T-cell (primary cell): ENCODE results near the gene RTN4R. TPM values are rescaled to one million over a fixed set of nuclear protein-coding genes. Genes with fewer than 3 reads are reported as not detected.

Experiments
- ATAC-seq, 4 experiments: fragments of 200-7000 bp in 3 of 4; fragments of 150-1000 bp in 1 of 4; cut with Tn5 transposase; replicated peaks in 1 of 4; 1 replicate in 3 of 4; 2 replicates in 1 of 4; pipeline ENCODE4 v1.10.0; 2021; ENCODE audit warnings: moderate library complexity in 3 of 4, mild to moderate bottlenecking in 2 of 4, moderate number of reproducible peaks in 1 of 4
- CTCF ChIA-PET, 2 donors: fragments of 300-600 bp; sonication (Branson Sonifier 250); formaldehyde crosslinking; loops; one replicate each; lab custom pipeline; 2022; ENCODE audit warnings: antibody characterized with exemption in 2 of 2; lab: Charles Lee
- POLR2A ChIA-PET, 2 donors: fragments of 300-600 bp; sonication (Branson Sonifier 250); formaldehyde crosslinking; loops; one replicate each; lab custom pipeline; 2022; ENCODE audit warnings: antibody characterized with exemption in 2 of 2; lab: Charles Lee
- DNase-seq, 35 experiments: peaks; one replicate each; pipeline versions ENCODE4 v3.0.0 to v3.0.0-alpha.2; 2013 to 2023
- H3K27ac ChIP-seq: one replicate; pipeline ENCODE4 v1.5.1; 2013; ENCODE audit warnings: low read length
- H3K27me3 ChIP-seq, 2 experiments: replicated peaks in 1 of 2; 1 replicate in 1 of 2; 2 replicates in 1 of 2; pipeline versions ENCODE4 v1.6.1 to v1.7.0; 2013; ENCODE audit warnings: low read length in 1 of 2, mixed read lengths in 1 of 2; ENCODE audit not compliant: control insufficient read depth in 2 of 2, insufficient read depth in 2 of 2; ENCODE audit errors: extremely low read depth in 1 of 2
- H3K36me3 ChIP-seq, 2 donors: 1 replicate in 1 of 2; 2 replicates in 1 of 2; pipeline versions ENCODE4 v1.6.1 to v1.7.0; 2013; ENCODE audit warnings: low read length in 1 of 2; ENCODE audit not compliant: control insufficient read depth in 2 of 2, insufficient read depth in 1 of 2; ENCODE audit errors: extremely low read depth in 1 of 2
- H3K4me1 ChIP-seq, 2 experiments: 1 replicate in 1 of 2; 2 replicates in 1 of 2; pipeline versions ENCODE4 v1.6.1 to v1.7.0; 2013; ENCODE audit warnings: low read length in 2 of 2, mixed read lengths in 1 of 2; ENCODE audit not compliant: insufficient read depth in 2 of 2, control insufficient read depth in 1 of 2; ENCODE audit errors: extremely low read depth in 1 of 2
- H3K4me3 ChIP-seq, 2 donors: 1 replicate in 1 of 2; 2 replicates in 1 of 2; pipeline versions ENCODE4 v1.5.1 to v1.7.0; 2013; ENCODE audit warnings: mild to moderate bottlenecking in 2 of 2, low read length in 1 of 2, moderate library complexity in 1 of 2; ENCODE audit not compliant: control insufficient read depth in 1 of 2; ENCODE audit errors: extremely low read depth in 1 of 2
- H3K9me3 ChIP-seq: 2 replicates; pipeline ENCODE4 v1.7.0; 2013
- H3K27ac Mint-ChIP-seq, 2 donors: one replicate each; pipeline ENCODE4 v1.8.0; 2020 to 2021; ENCODE audit warnings: mild to moderate bottlenecking in 2 of 2, mixed read lengths in 2 of 2
- H3K27me3 Mint-ChIP-seq, 2 donors: one replicate each; pipeline ENCODE4 v1.8.0; 2021 to 2022; ENCODE audit warnings: mixed read lengths in 2 of 2
- H3K36me3 Mint-ChIP-seq: one replicate; pipeline ENCODE4 v1.8.0; 2021; ENCODE audit warnings: mixed read lengths
- H3K4me1 Mint-ChIP-seq, 3 donors: one replicate each; pipeline ENCODE4 v1.8.0; 2020 to 2022; ENCODE audit warnings: mixed read lengths in 3 of 3, mild to moderate bottlenecking in 1 of 3
- H3K4me3 Mint-ChIP-seq, 3 donors: one replicate each; pipeline ENCODE4 v1.8.0; 2020 to 2022; ENCODE audit warnings: mild to moderate bottlenecking in 3 of 3, mixed read lengths in 3 of 3, moderate library complexity in 3 of 3
- H3K9me3 Mint-ChIP-seq, 3 donors: one replicate each; pipeline ENCODE4 v1.8.0; 2020 to 2022; ENCODE audit warnings: mixed read lengths in 3 of 3
- WGBS: methylation state at CpG from one replicate; pipeline ENCODE4 v1.1.5; 2013; ENCODE audit warnings: missing lambda C conversion rate; ENCODE audit not compliant: insufficient coverage; 5-methylcytosine and 5-hydroxymethylcytosine counted together
- total RNA-seq, 35 experiments: library from RNA in 6 of 35; stranded (reverse) in 6 of 35; fragments of 120-200 nt in 1 of 35; gene quantifications; one replicate each; pipeline versions ENCODE4 v1.2.1 to v1.2.4 and lab custom pipeline; 2013 to 2026

Gene RTN4R
- total RNA-seq, 5 donors from 2014 or later (not counting 1 experiment from before 2014, with no cell fraction given), result 0.33 to 4.1 (median 2.5) TPM

GRCh38 chr22:20261848-20262581, 6.1 kb downstream of the RTN4R start:
- H3K9me3 Mint-ChIP-seq, result no peaks in the 10 kb centered on the region
- ATAC-seq (no peak), DNase-seq (no peak)
- H3K4me1 ChIP-seq, result peaks cover 0 to 5% of the 10 kb centered on the region in 2 experiments
- H3K4me3 ChIP-seq, result no peak overlapping the region
- no peaks in the 10 kb centered on the region for H3K36me3 ChIP-seq
- CTCF ChIA-PET, result interaction anchor here in 1 of 2 donors (0.6 kb wide), 1 partner anchor 322 kb away, joined by 3 read pairs; no protein-coding TSS in a partner anchor
- peaks cover 0 to 5% of the 10 kb centered on the region in 2 experiments for H3K27me3 ChIP-seq
- WGBS, result 83% methylated on average over 13 of the region's 14 CpGs
- H3K27me3 Mint-ChIP-seq, result no peaks in the 10 kb centered on the region
- peaks cover 2 to 5% (median 4%) of the 10 kb centered on the region in 3 donors for H3K4me1 Mint-ChIP-seq
- H3K9me3 ChIP-seq, result no peaks in the 10 kb centered on the region
- no peaks in the 10 kb centered on the region for H3K36me3 Mint-ChIP-seq
- POLR2A ChIA-PET, result no interaction called here
- H3K4me3 Mint-ChIP-seq, result no peak overlapping the region
- H3K27ac Mint-ChIP-seq, result no peak overlapping the region
- no peak overlapping the region for H3K27ac ChIP-seq

- H3K9me3 ChIP-seq, result no peaks in the 10 kb centered on the region
- Mint-ChIP-seq H3K27me3 (no peaks in the 10 kb centered on the region), H3K27ac (no peak overlapping the region), H3K4me1 (no peaks in the 10 kb centered on the region), H3K4me3 (no peak overlapping the region), H3K36me3 (no peaks in the 10 kb centered on the region), H3K9me3 (no peaks in the 10 kb centered on the region)
- peaks cover 0 to 3% of the 10 kb centered on the region in 2 experiments for H3K4me1 ChIP-seq
- no peaks in the 10 kb centered on the region for H3K36me3 ChIP-seq
- H3K27ac ChIP-seq, result no peak overlapping the region
- ATAC-seq, result no peak
- H3K4me3 ChIP-seq, result no peak overlapping the region
- DNase-seq, result no peak
- H3K27me3 ChIP-seq, result peaks cover 0 to 3% of the 10 kb centered on the region in 2 experiments
- 80% methylated on average over 9 of the region's 19 CpGs for WGBS
- ChIA-PET POLR2A (no interaction called here), CTCF (no interaction called here)
Measured at GRCh38 chr22:20260071-20260765, 7.9 kb downstream of the RTN4R start.

GRCh38 chr22:20259327-20259688, 8.8 kb downstream of the RTN4R start:
- Histone ChIP-seq H3K36me3 (no peaks in the 10 kb centered on the region), H3K9me3 (no peaks in the 10 kb centered on the region), H3K27me3 (peaks cover 0 to 3% of the 10 kb centered on the region in 2 experiments), H3K4me1 (peaks cover 0 to 3% of the 10 kb centered on the region in 2 experiments), H3K27ac (no peak overlapping the region), H3K4me3 (no peak overlapping the region)
- ATAC-seq (no peak), DNase-seq (no peak)
- peaks cover 5 to 8% (median 6%) of the 10 kb centered on the region in 3 donors for H3K4me1 Mint-ChIP-seq
- ChIA-PET POLR2A (no interaction called here), CTCF (interaction anchor here in 1 of 2 donors (0.7 kb wide), 1 partner anchor 65 kb away, joined by 3 read pairs; no protein-coding TSS in a partner anchor)
- H3K36me3 Mint-ChIP-seq, result no peaks in the 10 kb centered on the region
- WGBS, result 85% methylated on average over 6 of the region's 8 CpGs
- no peak overlapping the region for H3K27ac Mint-ChIP-seq
- no peaks in the 10 kb centered on the region for H3K9me3 Mint-ChIP-seq
- no peak overlapping the region for H3K4me3 Mint-ChIP-seq
- H3K27me3 Mint-ChIP-seq, result no peaks in the 10 kb centered on the region

- Histone ChIP-seq H3K27ac (no peak overlapping the region), H3K4me3 (no peak overlapping the region), H3K9me3 (no peaks in the 10 kb centered on the region), H3K4me1 (peaks cover 0 to 3% of the 10 kb centered on the region in 2 experiments), H3K36me3 (no peaks in the 10 kb centered on the region), H3K27me3 (peaks cover 0 to 3% of the 10 kb centered on the region in 2 experiments)
- peak in 1 of 4 experiments; percentile 31 for ATAC-seq
- peak in 2 of 35 experiments; percentile 15 to 38 for DNase-seq
- WGBS, result 86% methylated on average over 11 of the region's 18 CpGs
- POLR2A ChIA-PET, result no interaction called here
- Mint-ChIP-seq H3K27ac (no peak overlapping the region), H3K27me3 (no peaks in the 10 kb centered on the region), H3K9me3 (no peaks in the 10 kb centered on the region), H3K4me3 (no peak overlapping the region), H3K4me1 (peaks cover 6 to 9% (median 7%) of the 10 kb centered on the region in 3 donors), H3K36me3 (no peaks in the 10 kb centered on the region)
- CTCF ChIA-PET, result interaction anchor here in 1 of 2 donors (0.7 kb wide), 1 partner anchor 64 kb away, joined by 3 read pairs; no protein-coding TSS in a partner anchor
Measured at GRCh38 chr22:20258584-20259326, 9.4 kb downstream of the RTN4R start.

- peaks cover 6 to 9% (median 7%) of the 10 kb centered on the region in 3 donors for H3K4me1 Mint-ChIP-seq
- peaks cover 0 to 3% of the 10 kb centered on the region in 2 experiments for H3K27me3 ChIP-seq
- 82% methylated on average over 4 of the region's 4 CpGs for WGBS
- no peak overlapping the region for H3K27ac Mint-ChIP-seq
- DNase-seq (no peak), ATAC-seq (no peak)
- H3K9me3 ChIP-seq, result no peaks in the 10 kb centered on the region
- peaks cover 0 to 3% of the 10 kb centered on the region in 2 experiments for H3K4me1 ChIP-seq
- no peak overlapping the region for H3K27ac ChIP-seq
- H3K27me3 Mint-ChIP-seq, result no peaks in the 10 kb centered on the region
- no peak overlapping the region for H3K4me3 Mint-ChIP-seq
- POLR2A ChIA-PET, result no interaction called here
- no peak overlapping the region for H3K4me3 ChIP-seq
- CTCF ChIA-PET, result no interaction called here
- H3K36me3 Mint-ChIP-seq, result no peaks in the 10 kb centered on the region
- H3K9me3 Mint-ChIP-seq, result no peaks in the 10 kb centered on the region
- no peaks in the 10 kb centered on the region for H3K36me3 ChIP-seq
Measured at GRCh38 chr22:20258021-20258299, 10.2 kb downstream of the RTN4R start.
